Liver (tissue), 9 donors: ENCODE measurements around the gene RASSF3. TPM values are rescaled to one million over a fixed set of nuclear protein-coding genes. Genes with fewer than 3 reads are reported as not detected.

Experiments
- DNase-seq: peaks from one replicate; pipeline ENCODE4 v3.0.0-alpha.2; 2017; ENCODE audit warnings: low spot score
- H3K27ac ChIP-seq, 2 donors: one replicate each; pipeline ENCODE4 v1.7.0; 2013; ENCODE audit warnings: inconsistent platforms in 2 of 2, low read length in 2 of 2, control low read depth in 1 of 2, low read depth in 1 of 2, mild to moderate bottlenecking in 1 of 2
- H3K27me3 ChIP-seq, 4 donors: one replicate each; pipeline versions ENCODE4 v1.6.1 to v1.7.0; 2013; ENCODE audit warnings: low read length in 3 of 4, inconsistent platforms in 1 of 4, mild to moderate bottlenecking in 1 of 4, moderate library complexity in 1 of 4; ENCODE audit not compliant: control insufficient read depth in 4 of 4, insufficient read depth in 4 of 4
- H3K36me3 ChIP-seq, 4 donors: one replicate each; pipeline versions ENCODE4 v1.6.1 to v1.7.0; 2013; ENCODE audit warnings: low read length in 3 of 4, mild to moderate bottlenecking in 3 of 4, low read depth in 1 of 4, moderate library complexity in 1 of 4; ENCODE audit not compliant: control insufficient read depth in 4 of 4, insufficient read depth in 3 of 4
- H3K4me1 ChIP-seq, 4 donors: one replicate each; pipeline versions ENCODE4 v1.6.1 to v1.7.0; 2013; ENCODE audit warnings: low read length in 3 of 4, mild to moderate bottlenecking in 3 of 4, moderate library complexity in 1 of 4; ENCODE audit not compliant: control insufficient read depth in 4 of 4, insufficient read depth in 4 of 4
- H3K4me3 ChIP-seq, 3 donors: one replicate each; pipeline versions ENCODE4 v1.6.1 to v1.7.0; 2013; ENCODE audit warnings: low read length in 3 of 3, control low read depth in 1 of 3, low read depth in 1 of 3, mild to moderate bottlenecking in 1 of 3
- H3K9ac ChIP-seq, 2 donors: one replicate each; pipeline ENCODE4 v1.7.0; 2013; ENCODE audit warnings: low read length in 2 of 2, mild to moderate bottlenecking in 2 of 2, moderate library complexity in 2 of 2, control low read depth in 1 of 2, low read depth in 1 of 2
- H3K9me3 ChIP-seq, 4 donors: one replicate each; pipeline versions ENCODE4 v1.6.1 to v1.7.0; 2013; ENCODE audit warnings: low read length in 3 of 4; ENCODE audit not compliant: control insufficient read depth in 4 of 4
- EGR1 ChIP-seq, 2 donors: IDR thresholded peaks; 2 replicates each; pipeline ENCODE4 v1.6.1; 2016 to 2018; ENCODE audit warnings: antibody characterized with exemption in 2 of 2, low read depth in 2 of 2
- FOXA1 ChIP-seq: IDR thresholded peaks from 2 replicates; pipeline ENCODE4 v1.6.1; 2016; ENCODE audit warnings: antibody characterized with exemption
- FOXA2 ChIP-seq: IDR thresholded peaks from 2 replicates; pipeline ENCODE4 v1.6.1; 2016; ENCODE audit warnings: antibody characterized with exemption
- GABPA ChIP-seq, 2 donors: IDR thresholded peaks in 1 of 2; conservative IDR thresholded peaks in 1 of 2; 2 replicates each; pipeline ENCODE4 v1.6.1; 2016; ENCODE audit warnings: antibody characterized with exemption in 2 of 2, mild to moderate bottlenecking in 1 of 2, moderate library complexity in 1 of 2
- HNF4G ChIP-seq: IDR thresholded peaks from 2 replicates; pipeline ENCODE4 v1.6.1; 2016; ENCODE audit warnings: antibody characterized with exemption
- JUND ChIP-seq, 2 donors: IDR thresholded peaks; 2 replicates each; pipeline ENCODE4 v1.6.1; 2016; ENCODE audit warnings: antibody characterized with exemption in 2 of 2
- RAD21 ChIP-seq, 2 donors: IDR thresholded peaks; 2 replicates each; pipeline ENCODE4 v1.6.1; 2016; ENCODE audit warnings: antibody characterized with exemption in 2 of 2, mild to moderate bottlenecking in 2 of 2
- SP1 ChIP-seq: IDR thresholded peaks from 2 replicates; pipeline ENCODE4 v1.6.1; 2018; ENCODE audit warnings: antibody characterized with exemption, mild to moderate bottlenecking
- TAF1 ChIP-seq: conservative IDR thresholded peaks from 2 replicates; pipeline ENCODE4 v1.6.1; 2016; ENCODE audit warnings: antibody characterized with exemption, mild to moderate bottlenecking
- WGBS: extraction: QIAGEN DNeasy Blood & Tissue Kit; methylation state at CpG from one replicate; pipeline ENCODE4 v1.1.7; 2013; 5-methylcytosine and 5-hydroxymethylcytosine counted together
- polyA plus RNA-seq, 2 donors: library from polyadenylated mRNA; stranded (reverse) in 1 of 2; unstranded in 1 of 2; fragments of 200-250 nt in 1 of 2; fragments of >200 nt in 1 of 2; fragmentation: Nextera tagmentation in 1 of 2; extraction: Ambion mirVana in 1 of 2; gene quantifications; one replicate each; pipeline versions ENCODE4 v1.2.1 to v1.2.3, GENCODE V29; 2013 to 2015
- total RNA-seq, 2 donors: library from RNA; depleted of rRNA; stranded (reverse); fragments of >200 nt; gene quantifications; one replicate each; pipeline ENCODE4 v1.2.3, GENCODE V29; 2014
- TF ChIP-seq, protein P1 (sequence below): IDR thresholded peaks from 2 replicates; pipeline ENCODE4 v1.6.1; 2016; ENCODE audit warnings: antibody characterized with exemption
- TF ChIP-seq, protein P2 (sequence below): fragments of 150-350 bp; IDR thresholded peaks from 2 replicates; pipeline ENCODE4 v1.5.1; 2017; ENCODE audit warnings: improper control_type of control experiment, low read depth, low read length; ENCODE audit not compliant: missing input control
- TF ChIP-seq, protein P3 (sequence below): IDR thresholded peaks from 2 replicates; pipeline ENCODE4 v1.6.1; 2016; ENCODE audit warnings: antibody characterized with exemption
- TF ChIP-seq, protein P4 (sequence below): IDR thresholded peaks from 2 replicates; pipeline ENCODE4 v1.6.1; 2016; ENCODE audit warnings: antibody characterized with exemption
- donor health status: healthy.
- donor health status: healthy.
- donor health status: healthy.
- donor health status: healthy.
- donor health status: healthy.

RASSF3 gene
- total and polyA plus RNA-seq, 4 donors, result 2.2 to 9.1 (median 5.6) TPM

DNA sequence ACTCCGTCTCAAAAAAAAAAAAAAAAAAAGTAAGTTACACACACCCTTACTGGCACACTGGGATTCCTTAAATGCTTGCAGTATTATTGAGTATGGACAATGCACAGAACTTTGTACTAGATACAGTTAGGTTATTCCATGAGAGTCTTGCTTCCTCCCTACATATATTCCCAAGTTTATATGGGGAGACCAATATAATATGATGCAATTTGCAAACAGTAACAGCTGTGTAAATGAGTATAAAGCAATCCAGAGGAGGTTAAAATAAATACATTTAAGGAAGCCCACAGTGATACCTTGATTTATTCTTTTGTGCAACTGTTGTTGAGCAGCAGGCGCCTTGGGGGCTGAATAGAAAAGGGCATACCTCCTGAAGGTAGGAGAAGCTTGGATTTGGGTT, 26.6 kb downstream of the RASSF3 start (continued):
- TF ChIP-seq EGR1 (IDR thresholded peaks at IDR 0.05; ENCODE audit: low read depth in 2 of 2) (no peak), RAD21 (IDR thresholded peaks at IDR 0.05) (no peak), HNF4G (no peak)
- TF ChIP-seq, protein P1, sequence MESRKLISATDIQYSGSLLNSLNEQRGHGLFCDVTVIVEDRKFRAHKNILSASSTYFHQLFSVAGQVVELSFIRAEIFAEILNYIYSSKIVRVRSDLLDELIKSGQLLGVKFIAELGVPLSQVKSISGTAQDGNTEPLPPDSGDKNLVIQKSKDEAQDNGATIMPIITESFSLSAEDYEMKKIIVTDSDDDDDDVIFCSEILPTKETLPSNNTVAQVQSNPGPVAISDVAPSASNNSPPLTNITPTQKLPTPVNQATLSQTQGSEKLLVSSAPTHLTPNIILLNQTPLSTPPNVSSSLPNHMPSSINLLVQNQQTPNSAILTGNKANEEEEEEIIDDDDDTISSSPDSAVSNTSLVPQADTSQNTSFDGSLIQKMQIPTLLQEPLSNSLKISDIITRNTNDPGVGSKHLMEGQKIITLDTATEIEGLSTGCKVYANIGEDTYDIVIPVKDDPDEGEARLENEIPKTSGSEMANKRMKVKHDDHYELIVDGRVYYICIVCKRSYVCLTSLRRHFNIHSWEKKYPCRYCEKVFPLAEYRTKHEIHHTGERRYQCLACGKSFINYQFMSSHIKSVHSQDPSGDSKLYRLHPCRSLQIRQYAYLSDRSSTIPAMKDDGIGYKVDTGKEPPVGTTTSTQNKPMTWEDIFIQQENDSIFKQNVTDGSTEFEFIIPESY, result no peak

DNA sequence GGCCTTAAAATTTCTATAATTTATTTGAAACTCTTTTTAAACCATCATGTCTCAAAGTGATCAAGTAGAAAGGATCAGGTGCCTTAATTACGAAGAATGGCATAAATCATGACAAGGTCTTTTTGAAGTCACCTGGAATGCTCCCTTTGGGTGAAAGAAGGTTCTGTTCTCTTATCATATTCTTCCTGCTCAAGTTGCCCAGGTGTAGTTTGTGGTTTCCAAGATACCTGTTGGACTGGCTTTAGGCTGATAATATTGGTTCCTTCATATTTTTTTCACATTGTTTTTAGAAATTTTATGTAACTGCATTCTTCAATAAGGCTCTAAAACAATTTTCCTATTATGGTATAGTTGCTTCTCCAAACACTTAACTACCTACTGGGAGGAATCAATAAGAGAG, 29.2 kb downstream of the RASSF3 start:
- Histone ChIP-seq H3K27me3 (no peaks in the 10 kb centered on the region), H3K9me3 (no peaks in the 10 kb centered on the region), H3K4me1 (peaks cover 0 to 1% (median 0%) of the 10 kb centered on the region in 4 donors), H3K27ac (no peak overlapping the region), H3K4me3 (no peak overlapping the region), H3K9ac (no peak overlapping the region), H3K36me3 (peaks cover 0 to 2% (median 0%) of the 10 kb centered on the region in 4 donors)
- WGBS, result 90% methylated on average over 1 of the region's 1 CpG
- DNase-seq, result no peak
- TF ChIP-seq JUND (IDR thresholded peaks at IDR 0.05), result no peak
- TF ChIP-seq FOXA2, result no peak
- TF ChIP-seq EGR1 (IDR thresholded peaks at IDR 0.05; ENCODE audit: low read depth in 2 of 2), result no peak
- TF ChIP-seq, protein P2, sequence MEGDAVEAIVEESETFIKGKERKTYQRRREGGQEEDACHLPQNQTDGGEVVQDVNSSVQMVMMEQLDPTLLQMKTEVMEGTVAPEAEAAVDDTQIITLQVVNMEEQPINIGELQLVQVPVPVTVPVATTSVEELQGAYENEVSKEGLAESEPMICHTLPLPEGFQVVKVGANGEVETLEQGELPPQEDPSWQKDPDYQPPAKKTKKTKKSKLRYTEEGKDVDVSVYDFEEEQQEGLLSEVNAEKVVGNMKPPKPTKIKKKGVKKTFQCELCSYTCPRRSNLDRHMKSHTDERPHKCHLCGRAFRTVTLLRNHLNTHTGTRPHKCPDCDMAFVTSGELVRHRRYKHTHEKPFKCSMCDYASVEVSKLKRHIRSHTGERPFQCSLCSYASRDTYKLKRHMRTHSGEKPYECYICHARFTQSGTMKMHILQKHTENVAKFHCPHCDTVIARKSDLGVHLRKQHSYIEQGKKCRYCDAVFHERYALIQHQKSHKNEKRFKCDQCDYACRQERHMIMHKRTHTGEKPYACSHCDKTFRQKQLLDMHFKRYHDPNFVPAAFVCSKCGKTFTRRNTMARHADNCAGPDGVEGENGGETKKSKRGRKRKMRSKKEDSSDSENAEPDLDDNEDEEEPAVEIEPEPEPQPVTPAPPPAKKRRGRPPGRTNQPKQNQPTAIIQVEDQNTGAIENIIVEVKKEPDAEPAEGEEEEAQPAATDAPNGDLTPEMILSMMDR, result no peak
- no peak for TF ChIP-seq SP1
- TF ChIP-seq GABPA (IDR thresholded peaks at IDR 0.05 in 1 of 2, conservative IDR thresholded peaks at IDR 0.05 in 1 of 2), result no peak
- TF ChIP-seq TAF1, result no peak
- no peak for TF ChIP-seq FOXA1
- TF ChIP-seq, protein P3, sequence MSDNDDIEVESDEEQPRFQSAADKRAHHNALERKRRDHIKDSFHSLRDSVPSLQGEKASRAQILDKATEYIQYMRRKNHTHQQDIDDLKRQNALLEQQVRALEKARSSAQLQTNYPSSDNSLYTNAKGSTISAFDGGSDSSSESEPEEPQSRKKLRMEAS, result no peak

DNA sequence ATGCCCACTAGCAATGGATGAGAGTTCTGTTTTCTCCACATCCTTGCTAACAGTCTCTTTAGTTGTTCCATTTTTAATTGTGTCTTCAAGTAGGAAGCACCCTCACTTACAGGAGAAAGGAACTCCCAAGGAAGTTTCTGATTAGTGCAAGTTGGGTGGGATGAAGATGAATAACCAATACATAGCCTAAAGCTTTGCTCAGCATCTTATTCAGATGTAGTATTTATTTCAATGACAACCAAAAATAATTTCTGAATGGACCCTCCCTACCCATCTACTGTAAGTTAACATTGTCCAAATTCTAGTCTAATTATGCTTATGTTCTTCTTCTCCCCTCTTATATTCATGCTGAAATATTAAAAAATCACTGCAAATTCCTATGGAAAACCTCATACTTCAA, 36.0 kb downstream of the RASSF3 start:
- no peak overlapping the region for H3K27ac ChIP-seq
- H3K4me3 ChIP-seq, result no peak overlapping the region
- no peaks in the 10 kb centered on the region for H3K4me1 ChIP-seq
- no peak overlapping the region for H3K9ac ChIP-seq
- DNase-seq, result no peak
- TF ChIP-seq GABPA (IDR thresholded peaks at IDR 0.05 in 1 of 2, conservative IDR thresholded peaks at IDR 0.05 in 1 of 2) (no peak), RAD21 (IDR thresholded peaks at IDR 0.05) (no peak), SP1 (no peak), JUND (IDR thresholded peaks at IDR 0.05) (no peak), FOXA2 (no peak)
- TF ChIP-seq, protein P4, sequence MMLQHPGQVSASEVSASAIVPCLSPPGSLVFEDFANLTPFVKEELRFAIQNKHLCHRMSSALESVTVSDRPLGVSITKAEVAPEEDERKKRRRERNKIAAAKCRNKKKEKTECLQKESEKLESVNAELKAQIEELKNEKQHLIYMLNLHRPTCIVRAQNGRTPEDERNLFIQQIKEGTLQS, result no peak
- no peaks in the 10 kb centered on the region for H3K36me3 ChIP-seq
- H3K9me3 ChIP-seq, result no peaks in the 10 kb centered on the region
- no peaks in the 10 kb centered on the region for H3K27me3 ChIP-seq
